Thoracic aorta (tissue), 2 donors: ENCODE results near the gene TK1. TPM values are rescaled to one million over a fixed set of nuclear protein-coding genes. Genes with fewer than 3 reads are reported as not detected.

Experiments used
- ATAC-seq: fragments of 150-250 bp; one replicate; pipeline ENCODE4 v1.8.0; 2017; ENCODE audit warnings: low read depth; ENCODE audit not compliant: insufficient number of reproducible peaks, low FRiP score
- DNase-seq: peaks from one replicate; pipeline ENCODE4 v3.0.0-alpha.2; 2020; ENCODE audit warnings: low spot score
- H3K27ac ChIP-seq, 2 donors: fragments of 200-600 bp; sonication (generic); 1 replicate in 1 of 2; 2 replicates in 1 of 2; pipeline ENCODE4 v1.5.1; 2016; ENCODE audit warnings: mild to moderate bottlenecking in 2 of 2, moderate library complexity in 2 of 2
- H3K27me3 ChIP-seq: fragments of 200-600 bp; sonication (generic); replicated peaks from 2 replicates; pipeline ENCODE4 v1.6.0; 2016; ENCODE audit warnings: mild to moderate bottlenecking; ENCODE audit not compliant: insufficient read depth
- H3K36me3 ChIP-seq: fragments of 200-600 bp; sonication (generic); one replicate; pipeline ENCODE4 v1.5.1; 2016
- H3K4me1 ChIP-seq, 2 donors: fragments of 200-600 bp; sonication (generic); 1 replicate in 1 of 2; 2 replicates in 1 of 2; pipeline versions ENCODE4 v1.5.1 to v1.6.0; 2016; ENCODE audit warnings: low read depth in 2 of 2, mild to moderate bottlenecking in 1 of 2; ENCODE audit not compliant: control insufficient read depth in 1 of 2
- H3K4me3 ChIP-seq: fragments of 200-600 bp; sonication (generic); 2 replicates; pipeline ENCODE4 v1.5.1; 2016; ENCODE audit warnings: mild to moderate bottlenecking
- H3K9me3 ChIP-seq: fragments of 200-600 bp; sonication (generic); 2 replicates; pipeline ENCODE4 v1.5.1; 2016
- CTCF ChIP-seq: fragments of 200-600 bp; sonication (generic); IDR thresholded peaks from one replicate; pipeline ENCODE4 v1.5.1; 2019; ENCODE audit warnings: antibody characterized with exemption
- total RNA-seq, 2 donors: library from RNA; depleted of rRNA; stranded (reverse); fragments of >200 nt; gene quantifications; one replicate each; pipeline versions ENCODE4 v1.1.0 to v1.2.3, GENCODE V29; 2016

Gene TK1
- total RNA-seq, 2 donors from 2014 or later = 3.3 to 3.5 TPM

GRCh38 chr17:78205124-78205775 lies 18.4 kb upstream of the TK1 start:
- ATAC-seq = no peak
- H3K27ac ChIP-seq = no peak overlapping the region
- H3K4me1 ChIP-seq = no peaks in the 10 kb centered on the region

GRCh38 chr17:78204387-78205123 lies 17.7 kb upstream of the TK1 start:
- DNase-seq = no peak
- ATAC-seq = no peak
- Histone ChIP-seq H3K4me3 (no peak overlapping the region), H3K36me3 (no peaks in the 10 kb centered on the region), H3K27ac (no peak overlapping the region), H3K27me3 (no peaks in the 10 kb centered on the region), H3K4me1 (peaks cover 0 to under 1% of the 10 kb centered on the region in 2 donors), H3K9me3 (no peaks in the 10 kb centered on the region)
- no peak for TF ChIP-seq CTCF

More at GRCh38 chr17:78205124-78205775, 18.4 kb upstream of the TK1 start:
- no peak for TF ChIP-seq CTCF
- Histone ChIP-seq H3K27me3 (no peaks in the 10 kb centered on the region), H3K36me3 (no peaks in the 10 kb centered on the region), H3K9me3 (no peaks in the 10 kb centered on the region), H3K4me3 (no peak overlapping the region)
- no peak for DNase-seq

GRCh38 chr17:78202666-78203065 lies 15.8 kb upstream of the TK1 start:
- H3K4me1 ChIP-seq = peaks cover 0 to 6% of the 10 kb centered on the region in 2 donors
- no peak for DNase-seq
- H3K27ac ChIP-seq = no peak overlapping the region
- TF ChIP-seq CTCF = no peak
- H3K9me3 ChIP-seq = no peaks in the 10 kb centered on the region
- no peaks in the 10 kb centered on the region for H3K27me3 ChIP-seq
- H3K4me3 ChIP-seq = no peak overlapping the region
- ATAC-seq = no peak
- no peaks in the 10 kb centered on the region for H3K36me3 ChIP-seq

- H3K27ac ChIP-seq = no peak overlapping the region
- H3K36me3 ChIP-seq = no peaks in the 10 kb centered on the region
These were observed 13.6 kb upstream of the TK1 start for GRCh38 chr17:78200451-78200850.

More at GRCh38 chr17:78200451-78200850, 13.6 kb upstream of the TK1 start:
- Histone ChIP-seq H3K4me3 (no peak overlapping the region), H3K9me3 (no peaks in the 10 kb centered on the region), H3K27me3 (no peaks in the 10 kb centered on the region), H3K4me1 (peaks cover 0 to 6% of the 10 kb centered on the region in 2 donors)
- no peak for TF ChIP-seq CTCF
- DNase-seq (no peak), ATAC-seq (no peak)
